HG03457 (cell line): ENCODE measurements around the gene NAGLU.
"Not testable (repeated sequence)": the region's sequence is repeated elsewhere in the genome, so short reads cannot be mapped to it uniquely, and the experiment has no call there.

ENCODE experiments used
- ATAC-seq: cut with Tn5 transposase; IDR thresholded peaks from one replicate; pipeline ENCODE4 v1.9.1; 2021; ENCODE audit warnings: moderate number of reproducible peaks; ENCODE audit not compliant: unreplicated experiment

The NAGLU gene

GRCh38 chr17:42520540-42520951, 15.5 kb upstream of the NAGLU start:
- ATAC-seq = no peak

GRCh38 chr17:42521036-42521435, 15.0 kb upstream of the NAGLU start:
- no peak for ATAC-seq

GRCh38 chr17:42521666-42522262, 14.3 kb upstream of the NAGLU start:
- ATAC-seq = no peak

GRCh38 chr17:42522263-42522790, 13.7 kb upstream of the NAGLU start:
- no peak for ATAC-seq

GRCh38 chr17:42522798-42523278, 13.2 kb upstream of the NAGLU start:
- no peak for ATAC-seq

GRCh38 chr17:42525221-42525620, 10.8 kb upstream of the NAGLU start:
- no peak for ATAC-seq

- ATAC-seq = no peak
Observed at GRCh38 chr17:42526031-42526444, 10.0 kb upstream of the NAGLU start.

- no peak for ATAC-seq
Observed at GRCh38 chr17:42527932-42528331, 8.1 kb upstream of the NAGLU start.

GRCh38 chr17:42529061-42529460, 7.0 kb upstream of the NAGLU start:
- no peak for ATAC-seq

GRCh38 chr17:42530952-42531454, 5.0 kb upstream of the NAGLU start:
- no peak for ATAC-seq

- no peak for ATAC-seq
Observed at GRCh38 chr17:42531455-42532354, 4.3 kb upstream of the NAGLU start.

GRCh38 chr17:42535155-42536047, 640 bp upstream of the NAGLU start:
- ATAC-seq = no peak

- ATAC-seq = peak; percentile 39
Observed at GRCh38 chr17:42536372-42537155, 523 bp downstream of the NAGLU start.

GRCh38 chr17:42537156-42537805, 1.2 kb downstream of the NAGLU start:
- no peak for ATAC-seq

GRCh38 chr17:42537826-42538451, 1.9 kb downstream of the NAGLU start:
- ATAC-seq = no peak

- ATAC-seq = no peak
Observed at GRCh38 chr17:42538482-42538881, 2.4 kb downstream of the NAGLU start.

- ATAC-seq = not testable (repeated sequence)
Observed at GRCh38 chr17:42540558-42540957, 4.5 kb downstream of the NAGLU start.

- ATAC-seq = no peak
Observed at GRCh38 chr17:42541041-42541833, 5.2 kb downstream of the NAGLU start.
